ENCODE results near the gene KLHL30.

GRCh38 chr2:238171575-238172187 is 33.2 kb downstream of the KLHL30 start:
- TF ChIP-seq POLR2A (IDR thresholded peaks at IDR 0.05) (no peak), CTCF (IDR thresholded peaks at IDR 0.05) (no peak)
